Esophagus muscularis mucosa (tissue), 3 donors: ENCODE measurements around the gene ADAD1.

Source experiments
- POLR2A ChIP-seq: fragments of 450-650 bp; IDR thresholded peaks from one replicate; pipeline ENCODE4 v1.6.1; 2017; ENCODE audit warnings: antibody characterized with exemption, moderate library complexity, mild to moderate bottlenecking, low read depth
- TF ChIP-seq, protein P1 (sequence below), 3 experiments: fragments of 200-600 bp in 2 of 3; fragments of 450-650 bp in 1 of 3; sonication (generic) in 2 of 3; IDR thresholded peaks; one replicate each; pipeline ENCODE4 v1.5.1; 2017 to 2019; ENCODE audit warnings: antibody characterized with exemption in 3 of 3, mild to moderate bottlenecking in 2 of 3, moderate library complexity in 1 of 3

DNA sequence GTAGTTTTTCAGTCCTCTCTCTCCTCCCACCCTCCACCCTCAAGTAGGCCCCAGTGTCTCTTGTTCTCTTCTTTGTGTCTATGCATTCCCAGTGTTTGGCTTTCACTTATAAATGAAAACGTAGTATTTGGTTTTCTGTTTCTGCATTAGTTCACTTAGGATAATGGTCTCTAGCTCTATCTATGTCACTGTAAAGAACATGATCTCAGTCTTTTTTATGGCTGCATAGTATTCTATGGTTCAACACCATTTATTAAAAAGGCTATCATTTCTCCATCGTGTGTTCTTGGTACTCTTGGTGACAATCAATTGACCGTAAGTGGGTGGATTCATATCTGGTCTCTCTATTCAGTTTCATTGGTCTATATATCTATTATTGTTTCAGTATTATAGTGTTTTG, 96.4 kb downstream of the ADAD1 start:
- TF ChIP-seq POLR2A, result no peak
- TF ChIP-seq, protein P1, sequence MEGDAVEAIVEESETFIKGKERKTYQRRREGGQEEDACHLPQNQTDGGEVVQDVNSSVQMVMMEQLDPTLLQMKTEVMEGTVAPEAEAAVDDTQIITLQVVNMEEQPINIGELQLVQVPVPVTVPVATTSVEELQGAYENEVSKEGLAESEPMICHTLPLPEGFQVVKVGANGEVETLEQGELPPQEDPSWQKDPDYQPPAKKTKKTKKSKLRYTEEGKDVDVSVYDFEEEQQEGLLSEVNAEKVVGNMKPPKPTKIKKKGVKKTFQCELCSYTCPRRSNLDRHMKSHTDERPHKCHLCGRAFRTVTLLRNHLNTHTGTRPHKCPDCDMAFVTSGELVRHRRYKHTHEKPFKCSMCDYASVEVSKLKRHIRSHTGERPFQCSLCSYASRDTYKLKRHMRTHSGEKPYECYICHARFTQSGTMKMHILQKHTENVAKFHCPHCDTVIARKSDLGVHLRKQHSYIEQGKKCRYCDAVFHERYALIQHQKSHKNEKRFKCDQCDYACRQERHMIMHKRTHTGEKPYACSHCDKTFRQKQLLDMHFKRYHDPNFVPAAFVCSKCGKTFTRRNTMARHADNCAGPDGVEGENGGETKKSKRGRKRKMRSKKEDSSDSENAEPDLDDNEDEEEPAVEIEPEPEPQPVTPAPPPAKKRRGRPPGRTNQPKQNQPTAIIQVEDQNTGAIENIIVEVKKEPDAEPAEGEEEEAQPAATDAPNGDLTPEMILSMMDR (IDR thresholded peaks at IDR 0.05), result no peak
